DND-41 (cell line): ENCODE results near the gene SOSTDC1.

Experiments
- ATAC-seq: fragments of 200-7000 bp; cut with Tn5 transposase; 3 replicates; pipeline ENCODE4 v1.9.1; 2021; ENCODE audit warnings: low read depth; ENCODE audit not compliant: insufficient read depth
- DNase-seq: peaks from one replicate; pipeline ENCODE4 v3.0.0-alpha.2; 2020
- H2AFZ ChIP-seq: 2 replicates; pipeline ENCODE4 v1.6.0; 2012; ENCODE audit warnings: low read depth, low read length
- H3K27ac ChIP-seq: 2 replicates; pipeline ENCODE4 v1.5.1; 2012; ENCODE audit warnings: low read length, inconsistent platforms
- H3K27me3 ChIP-seq: fragments of 200-600 bp; sonication (generic); 2 replicates; pipeline ENCODE4 v1.6.0; 2012; ENCODE audit warnings: low read length, mild to moderate bottlenecking, inconsistent platforms; ENCODE audit not compliant: insufficient read depth, poor library complexity
- H3K36me3 ChIP-seq: 2 replicates; pipeline ENCODE4 v1.5.1; 2012; ENCODE audit warnings: low read length, inconsistent platforms; ENCODE audit not compliant: insufficient read depth
- H3K4me1 ChIP-seq: 2 replicates; pipeline ENCODE4 v1.5.1; 2012; ENCODE audit warnings: mild to moderate bottlenecking, low read length; ENCODE audit not compliant: insufficient read depth
- H3K4me2 ChIP-seq: 2 replicates; pipeline ENCODE4 v1.6.0; 2012; ENCODE audit warnings: mild to moderate bottlenecking, moderate library complexity, low read length, inconsistent platforms; ENCODE audit not compliant: insufficient read depth
- H3K4me3 ChIP-seq, 2 experiments: fragments of 200-600 bp in 1 of 2; shearing (Covaris generic) in 1 of 2; 2 replicates each; pipeline ENCODE4 v1.5.1; 2012 to 2016; ENCODE audit warnings: inconsistent platforms in 2 of 2, low read length in 2 of 2, mild to moderate bottlenecking in 2 of 2, low read depth in 1 of 2, moderate library complexity in 1 of 2
- H3K79me2 ChIP-seq: 2 replicates; pipeline ENCODE4 v1.6.0; 2012; ENCODE audit warnings: low read length, inconsistent platforms; ENCODE audit not compliant: insufficient read depth
- H3K9ac ChIP-seq: 2 replicates; pipeline ENCODE4 v1.6.0; 2012; ENCODE audit warnings: low read depth, mild to moderate bottlenecking, inconsistent platforms, low read length, moderate library complexity
- H3K9me3 ChIP-seq: 2 replicates; pipeline ENCODE4 v1.5.1; 2012; ENCODE audit warnings: low read length, moderate library complexity, mild to moderate bottlenecking, inconsistent platforms; ENCODE audit not compliant: insufficient read depth, severe bottlenecking
- H4K20me1 ChIP-seq: 2 replicates; pipeline ENCODE4 v1.6.0; 2012; ENCODE audit warnings: low read length; ENCODE audit not compliant: insufficient read depth
- CTCF ChIP-seq: IDR thresholded peaks from 2 replicates; pipeline ENCODE4 v1.5.1; 2012; ENCODE audit warnings: borderline replicate concordance, low read length, moderate library complexity, mild to moderate bottlenecking; ENCODE audit not compliant: poor library complexity, severe bottlenecking; ENCODE audit errors: extremely low read depth
- EZH2 ChIP-seq: IDR thresholded peaks from 3 replicates; pipeline ENCODE4 v1.6.1; 2012; ENCODE audit warnings: borderline replicate concordance, low read depth, mild to moderate bottlenecking, moderate library complexity, low read length, inconsistent platforms; ENCODE audit not compliant: severe bottlenecking

Gene SOSTDC1

GRCh38 chr7:16504019-16504418 lies 38.5 kb upstream of the SOSTDC1 start:
- Histone ChIP-seq H4K20me1 (no peaks in the 10 kb centered on the region), H3K4me3 (no peak overlapping the region), H3K79me2 (no peaks in the 10 kb centered on the region), H3K36me3 (no peaks in the 10 kb centered on the region), H3K27ac (no peak overlapping the region), H3K4me2 (no peak overlapping the region), H3K9ac (no peak overlapping the region), H2AFZ (no peak overlapping the region), H3K4me1 (no peaks in the 10 kb centered on the region), H3K9me3 (no peaks in the 10 kb centered on the region), H3K27me3 (no peaks in the 10 kb centered on the region)
- ATAC-seq: no peak
- TF ChIP-seq CTCF: no peak
- TF ChIP-seq EZH2: no peak
- no peak for DNase-seq

DNA sequence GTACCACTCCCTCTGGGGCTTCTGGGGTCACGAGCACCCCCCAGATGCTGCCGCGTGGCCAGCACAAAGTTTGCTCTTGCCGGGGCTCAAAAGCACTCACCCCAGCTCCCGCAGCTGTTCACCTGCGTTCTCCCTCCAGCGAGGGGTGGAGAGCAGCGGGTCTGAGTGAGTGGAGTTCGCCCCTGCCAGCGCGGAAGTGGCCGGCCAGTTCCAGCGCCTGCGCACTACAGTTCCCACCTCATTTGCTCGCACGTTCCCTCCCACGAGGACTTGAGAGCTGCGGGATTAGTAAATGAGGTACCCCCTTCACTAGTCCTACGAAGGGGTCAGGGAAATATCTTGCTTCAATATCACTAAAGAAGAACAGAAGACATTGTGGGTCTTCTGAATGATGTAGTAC lies 36.8 kb upstream of the SOSTDC1 start:
- no peak for TF ChIP-seq EZH2
- no peak for TF ChIP-seq CTCF
- Histone ChIP-seq H3K9ac (no peak overlapping the region), H3K4me1 (no peaks in the 10 kb centered on the region), H3K27me3 (no peaks in the 10 kb centered on the region), H3K4me3 (no peak overlapping the region), H3K4me2 (no peak overlapping the region), H4K20me1 (no peaks in the 10 kb centered on the region), H3K36me3 (no peaks in the 10 kb centered on the region), H3K79me2 (no peaks in the 10 kb centered on the region), H3K27ac (no peak overlapping the region), H3K9me3 (no peaks in the 10 kb centered on the region), H2AFZ (no peak overlapping the region)
- ATAC-seq (no peak), DNase-seq (no peak)

DNA sequence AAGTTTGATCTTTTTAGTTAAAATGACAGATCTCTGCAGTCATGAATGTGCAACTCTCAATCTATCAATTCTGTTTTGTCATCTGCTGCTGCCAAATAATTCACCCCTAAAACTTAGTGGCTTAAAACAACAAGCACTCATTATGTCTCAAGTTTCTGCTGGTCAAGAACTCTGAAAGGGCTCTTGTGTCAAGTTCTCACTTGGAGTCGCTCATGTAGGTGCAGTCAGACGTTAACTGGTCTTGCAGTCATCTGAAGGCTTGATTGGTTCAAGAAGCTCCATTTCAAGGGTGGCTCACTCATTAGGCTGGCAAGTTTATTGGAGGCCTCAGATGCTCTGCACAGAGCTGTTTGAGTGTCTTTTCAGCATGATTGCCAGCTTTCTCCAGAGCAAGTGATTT lies 32.6 kb upstream of the SOSTDC1 start:
- ATAC-seq (no peak), DNase-seq (no peak)
- no peaks in the 10 kb centered on the region for H3K79me2 ChIP-seq
- H3K9ac ChIP-seq: no peak overlapping the region
- H3K27me3 ChIP-seq: no peaks in the 10 kb centered on the region
- H3K27ac ChIP-seq: no peak overlapping the region
- no peaks in the 10 kb centered on the region for H3K4me1 ChIP-seq
- no peak overlapping the region for H3K4me3 ChIP-seq
- no peaks in the 10 kb centered on the region for H3K9me3 ChIP-seq
- no peak overlapping the region for H2AFZ ChIP-seq
- H3K36me3 ChIP-seq: no peaks in the 10 kb centered on the region
- no peaks in the 10 kb centered on the region for H4K20me1 ChIP-seq
- H3K4me2 ChIP-seq: no peak overlapping the region
- TF ChIP-seq CTCF (no peak), EZH2 (no peak)
